ENCODE data around the gene PRKCE. TPM values are rescaled to one million over a fixed set of nuclear protein-coding genes. Genes with fewer than 3 reads are reported as not detected.

The PRKCE gene
- total RNA-seq, 1 experiment from 2014 or later = 1.3 TPM

GRCh38 chr2:45902781-45903375 is 251.4 kb downstream of the PRKCE start:
- H3K4me3 Mint-ChIP-seq = no peak overlapping the region
- Histone ChIP-seq H2AK5ac (ENCODE audit: insufficient read length, low read length) (no peak overlapping the region), H2AFZ (ENCODE audit: low read length) (no peak overlapping the region), H3K79me1 (ENCODE audit: insufficient read depth, low read depth, low read length, poor library complexity, severe bottlenecking) (no peaks in the 10 kb centered on the region), H3K23ac (ENCODE audit: insufficient read length, low read depth, low read length) (no peak overlapping the region), H3K56ac (ENCODE audit: insufficient read length, low read depth, low read length) (no peak overlapping the region), H3K4me2 (ENCODE audit: insufficient read depth, insufficient read length, low read length) (no peak overlapping the region), H3K27ac (ENCODE audit: insufficient read length, low read depth, low read length) (no peak overlapping the region), H3K9me3 (ENCODE audit: control insufficient read depth, low read depth, low read length) (no peaks in the 10 kb centered on the region), H3K27me3 (ENCODE audit: insufficient read depth, low read length) (no peaks in the 10 kb centered on the region), H3K9ac (ENCODE audit: extremely low read depth, insufficient read length, low read length) (no peak overlapping the region), H4K5ac (ENCODE audit: insufficient read length, low read depth, low read length) (no peak overlapping the region), H2BK5ac (ENCODE audit: insufficient read length, low read length) (no peak overlapping the region), H2BK20ac (ENCODE audit: low read depth, low read length, poor library complexity, severe bottlenecking) (no peak overlapping the region), H2BK120ac (ENCODE audit: low read depth, low read length, poor library complexity, severe bottlenecking) (no peak overlapping the region), H3K4me1 (ENCODE audit: insufficient read depth, low read length) (no peaks in the 10 kb centered on the region), H3K23me2 (ENCODE audit: insufficient read length, low read depth, low read length, poor library complexity, severe bottlenecking) (no peaks in the 10 kb centered on the region), H2BK15ac (ENCODE audit: low read depth, low read length) (no peak overlapping the region), H4K20me1 (ENCODE audit: control insufficient read depth, insufficient read depth, insufficient read length) (no peaks in the 10 kb centered on the region), H4K91ac (ENCODE audit: insufficient read length, low read depth, low read length) (no peak overlapping the region), H3T11ph (ENCODE audit: low read length) (no peak overlapping the region), H3K79me2 (ENCODE audit: insufficient read depth, low read length) (no peaks in the 10 kb centered on the region), H3K18ac (ENCODE audit: insufficient read length, low read depth, low read length) (no peak overlapping the region), H2BK12ac (ENCODE audit: insufficient read length, low read depth, low read length) (no peak overlapping the region), H3K4ac (ENCODE audit: low read depth, low read length) (no peak overlapping the region), H4K8ac (replicated peaks; ENCODE audit: insufficient read length, low read depth, low read length) (no peak overlapping the region), H3K14ac (ENCODE audit: insufficient read depth, low read length) (no peak overlapping the region)
- H3K4me1 Mint-ChIP-seq = peaks cover 0 to 4% of the 10 kb centered on the region in 2 experiments; a peak in 2 of 4 replicates
- no peaks in the 10 kb centered on the region; the same call in 1 of the 2 replicates for H3K27me3 Mint-ChIP-seq (ENCODE audit: low read depth)
- no peak for DNase-seq
- H3K27ac Mint-ChIP-seq = no peak overlapping the region
- no peaks in the 10 kb centered on the region for H3K9me3 Mint-ChIP-seq
- no CpG with 5 or more reads among the region's 2 CpGs for WGBS (ENCODE audit: extremely low coverage, insufficient read length, low lambda C conversion rate)
- no peaks in the 10 kb centered on the region for H3K36me3 Mint-ChIP-seq (ENCODE audit: insufficient read depth in 1 of 3, low read depth in 3 of 3)
- TF ChIP-seq CTCF (conservative IDR thresholded peaks at IDR 0.05) = no peak
